NCI-H446 (cell line): ENCODE measurements around the gene BOD1L1.

Source experiments
- DNase-seq, 2 experiments: peaks; one replicate each; lab custom pipeline; 2025; lab: John Stamatoyannopoulos, UW

The BOD1L1 gene

DNA sequence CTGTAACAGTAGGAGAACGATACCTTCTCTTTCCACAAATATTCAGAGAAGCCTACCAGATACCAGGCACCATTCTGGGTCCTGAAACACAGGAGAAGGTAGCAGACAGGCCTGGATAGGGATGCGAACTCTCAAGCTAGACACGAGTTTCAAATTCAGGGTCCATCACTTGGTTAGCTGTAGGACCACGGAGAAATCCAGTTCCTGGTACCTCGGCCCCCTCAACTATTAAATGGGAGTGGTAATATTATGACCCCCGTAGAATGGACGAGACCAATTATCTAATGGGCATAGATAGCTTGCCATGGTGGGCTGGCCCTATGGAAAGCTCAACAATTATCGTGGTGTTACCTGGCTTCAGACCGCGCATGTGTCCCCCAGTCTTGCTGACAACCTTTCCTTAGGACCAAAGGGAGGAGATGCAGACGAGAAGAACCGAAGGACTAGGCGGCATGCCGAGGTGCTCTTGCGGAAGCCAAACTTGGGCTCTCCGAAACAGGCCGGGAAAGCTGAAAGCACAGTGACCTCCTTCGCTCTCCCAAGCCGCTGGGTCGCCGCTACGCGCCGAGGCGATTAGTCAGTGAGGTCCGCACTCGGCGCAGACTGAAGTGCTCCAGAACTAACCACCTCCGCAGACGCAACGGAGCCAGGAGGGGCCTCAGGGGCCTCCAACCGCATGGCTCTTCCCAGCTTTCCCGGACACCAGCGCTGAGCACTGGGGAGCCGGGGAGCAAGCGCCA, 102.9 kb downstream of the BOD1L1 start:
- DNase-seq, result no peak

DNA sequence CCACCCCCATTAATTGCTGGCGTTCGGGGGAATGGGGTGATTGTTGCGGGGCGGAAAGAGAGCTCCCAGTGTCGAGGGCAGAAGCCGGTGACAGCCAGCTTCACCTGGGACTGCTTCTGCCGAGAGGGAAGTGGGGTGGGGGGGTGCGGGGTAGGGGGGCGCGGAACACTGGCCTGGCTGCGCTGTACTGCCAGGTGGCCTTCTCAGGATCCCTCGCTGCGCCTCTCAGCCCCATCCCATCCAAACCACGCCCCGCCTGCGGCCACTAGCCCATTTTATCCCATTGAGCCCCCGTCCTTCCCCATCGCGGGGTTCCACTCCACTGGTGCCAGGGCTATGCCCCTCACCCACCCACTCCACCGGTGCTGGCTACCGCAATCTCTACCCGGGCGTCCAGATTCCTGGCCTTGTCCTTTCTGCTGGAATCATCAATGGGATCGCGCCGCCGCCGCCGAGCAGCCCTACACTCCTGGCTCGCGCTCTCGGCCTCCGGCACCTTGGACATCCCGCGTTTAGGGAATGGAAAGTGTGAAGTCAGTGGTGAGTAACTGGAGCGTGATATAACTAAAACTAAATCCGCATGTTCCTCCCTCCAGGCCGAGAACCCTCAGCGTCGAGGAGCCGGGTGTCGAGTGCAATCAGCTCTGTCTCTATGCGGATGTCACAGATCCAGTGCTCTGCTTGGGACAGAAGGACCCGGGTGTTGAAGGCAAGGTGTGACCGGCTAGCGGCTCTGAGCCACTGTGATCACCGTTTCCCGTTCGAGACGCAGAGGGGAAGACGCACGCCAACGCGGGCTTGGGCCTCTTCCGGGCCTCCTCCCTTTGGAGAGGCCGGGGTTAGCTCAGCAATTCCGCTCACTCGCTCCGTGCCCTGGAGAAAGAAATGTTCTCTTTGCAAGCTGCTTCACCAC, 103.7 kb downstream of the BOD1L1 start:
- no peak for DNase-seq

DNA sequence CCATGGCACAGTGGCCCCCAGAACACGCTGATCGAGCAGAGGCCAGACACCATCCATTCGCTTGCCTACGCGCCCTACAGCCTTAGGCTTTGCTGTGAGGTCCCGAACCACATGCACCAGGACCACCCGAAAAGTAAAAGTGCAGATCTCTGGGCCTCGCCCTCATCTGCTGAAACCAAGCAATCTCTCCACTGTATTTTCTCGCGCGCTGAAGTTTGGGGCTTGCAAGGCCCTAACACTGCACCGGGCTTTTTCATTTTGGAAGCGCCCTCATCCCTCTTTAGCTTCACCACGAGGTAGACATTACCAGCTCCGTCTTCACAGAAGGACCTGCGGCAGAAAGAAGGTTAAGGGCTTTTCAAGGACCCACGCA, 104.4 kb downstream of the BOD1L1 start:
- no peak for DNase-seq

DNA sequence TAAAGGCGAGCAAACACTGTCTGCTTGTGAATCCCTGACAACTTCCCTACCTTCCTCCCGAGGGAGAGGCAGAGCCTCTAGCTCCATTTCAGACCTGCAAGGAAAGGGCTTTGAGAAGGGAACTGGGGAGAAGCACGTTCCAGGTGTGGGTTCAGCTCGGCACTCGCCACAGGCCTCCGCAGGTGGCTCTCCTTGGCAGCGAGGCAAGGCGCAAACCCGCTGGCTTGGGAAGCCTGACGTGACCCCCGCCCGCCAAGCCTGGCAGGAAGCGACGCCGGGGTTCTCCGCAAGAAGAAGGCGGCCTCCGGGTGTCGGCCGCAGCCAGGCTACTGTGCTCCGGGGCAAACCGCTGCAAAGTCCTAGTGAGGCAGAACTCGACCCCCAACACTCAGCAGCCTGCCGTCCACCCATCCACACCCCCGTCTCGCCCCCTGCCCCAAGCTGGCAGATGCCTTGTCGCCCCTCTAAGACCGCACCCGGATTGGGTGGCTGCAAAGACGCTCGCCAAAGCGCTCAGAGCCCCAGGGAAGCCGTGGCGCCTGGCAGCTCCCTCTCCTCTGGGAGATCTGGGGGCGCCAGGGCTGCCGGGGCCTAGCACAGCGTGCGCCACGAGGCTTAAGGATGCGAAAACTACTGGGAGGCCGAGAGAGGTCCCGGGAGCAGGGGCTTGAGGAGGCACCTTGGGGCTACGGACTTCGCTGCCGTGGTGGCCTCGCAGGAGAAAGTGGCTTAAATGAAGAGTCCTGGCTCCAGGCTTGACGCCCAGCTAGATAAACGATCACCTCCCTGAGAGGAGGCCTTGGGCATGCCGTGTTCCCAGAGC, 105.0 kb downstream of the BOD1L1 start:
- no peak for DNase-seq

DNA sequence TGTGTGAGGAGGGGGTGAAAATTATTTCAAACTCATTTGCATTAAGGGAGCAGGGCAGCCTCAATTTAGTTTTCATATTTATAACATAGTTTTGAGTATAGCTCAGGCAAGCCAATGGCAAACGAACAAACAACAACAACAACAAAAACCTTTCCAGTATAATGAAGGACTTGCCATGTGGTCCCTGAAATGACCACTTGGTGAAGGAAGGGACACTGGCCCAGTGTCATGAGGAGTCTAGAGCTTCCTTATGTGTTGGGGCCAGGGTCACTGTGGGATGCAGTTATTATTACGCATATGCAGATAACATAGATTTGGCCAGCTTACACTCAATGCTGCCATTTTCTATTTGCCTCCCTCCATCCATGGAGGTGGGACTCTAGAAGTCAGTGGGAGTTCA, 106.5 kb downstream of the BOD1L1 start:
- DNase-seq, result no peak
